ENCODE measurements around the gene IP6K3.

IP6K3 gene

DNA sequence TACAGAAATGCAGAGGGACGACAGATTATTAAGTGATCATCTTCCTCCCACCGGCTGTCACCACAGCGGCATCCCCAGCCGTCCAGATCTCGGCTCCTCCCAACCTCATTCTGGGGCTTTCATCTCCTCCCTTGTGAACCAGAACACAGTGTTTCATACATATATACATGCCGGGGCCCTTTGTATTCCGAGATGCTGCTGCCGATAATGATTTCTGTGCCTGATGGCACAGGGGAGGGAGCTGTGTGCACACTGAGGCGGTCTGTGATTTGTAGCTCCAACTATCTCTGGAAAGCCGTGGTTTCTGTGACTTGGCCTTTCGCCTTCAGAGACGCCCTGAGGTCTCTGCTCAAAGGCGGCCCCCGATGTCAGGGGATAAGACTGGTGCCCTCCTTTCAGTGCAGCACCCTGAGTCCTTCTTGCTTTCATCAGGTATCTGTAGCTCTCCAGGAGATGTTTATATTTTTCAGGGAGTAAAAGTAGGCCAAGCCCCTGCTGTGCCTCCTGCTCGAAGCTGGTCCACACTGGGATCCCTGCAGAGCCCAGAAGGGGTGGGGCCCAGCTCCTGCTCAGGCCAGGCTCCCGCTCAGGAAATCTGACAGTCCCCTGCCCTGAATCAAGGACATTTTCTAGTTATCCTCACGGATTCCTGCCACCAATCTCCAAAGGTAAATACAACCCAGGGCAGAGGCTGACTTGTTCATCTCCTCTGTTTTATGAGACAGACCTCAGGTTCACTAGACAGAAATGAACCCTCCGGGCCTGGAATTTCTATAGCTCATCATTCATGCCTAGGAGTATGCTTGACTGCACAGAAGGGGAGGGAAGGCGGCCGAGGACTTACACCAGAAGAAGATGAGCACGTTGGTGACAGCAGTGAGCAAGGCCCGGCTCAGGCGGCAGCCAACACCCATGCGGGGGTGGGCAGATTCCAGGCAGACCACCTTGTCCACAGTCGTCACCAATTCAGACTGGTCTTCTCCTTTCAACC, 31.0 kb upstream of the IP6K3 start:
- DNase-seq = no peak

GRCh38 chr6:33776764-33777163, 30.1 kb upstream of the IP6K3 start:
- DNase-seq = no peak

DNA sequence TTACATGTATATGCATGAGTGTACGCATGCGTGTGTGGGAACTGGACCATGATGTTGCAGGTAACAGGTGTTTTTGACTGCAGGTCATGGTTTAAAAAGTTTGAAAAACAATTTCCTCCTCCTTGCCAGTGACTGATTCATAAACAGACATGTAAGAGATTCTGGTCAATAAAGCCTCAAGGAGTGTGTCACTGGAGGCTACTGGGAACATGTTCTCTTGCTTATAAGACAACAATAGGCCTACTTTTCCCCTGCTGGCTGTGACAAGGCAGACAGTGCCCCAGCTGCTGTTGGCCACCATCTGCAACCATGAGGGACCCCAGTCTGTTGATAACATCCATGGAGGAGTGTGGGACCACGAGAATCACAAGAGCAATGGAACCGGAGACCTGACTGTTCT, 29.5 kb upstream of the IP6K3 start:
- DNase-seq = no peak

- DNase-seq = no peak
Measured at GRCh38 chr6:33774774-33775173, 28.1 kb upstream of the IP6K3 start.

GRCh38 chr6:33772902-33773472, 26.3 kb upstream of the IP6K3 start:
- DNase-seq = no peak

GRCh38 chr6:33772082-33772830, 25.6 kb upstream of the IP6K3 start:
- no peak for DNase-seq

DNA sequence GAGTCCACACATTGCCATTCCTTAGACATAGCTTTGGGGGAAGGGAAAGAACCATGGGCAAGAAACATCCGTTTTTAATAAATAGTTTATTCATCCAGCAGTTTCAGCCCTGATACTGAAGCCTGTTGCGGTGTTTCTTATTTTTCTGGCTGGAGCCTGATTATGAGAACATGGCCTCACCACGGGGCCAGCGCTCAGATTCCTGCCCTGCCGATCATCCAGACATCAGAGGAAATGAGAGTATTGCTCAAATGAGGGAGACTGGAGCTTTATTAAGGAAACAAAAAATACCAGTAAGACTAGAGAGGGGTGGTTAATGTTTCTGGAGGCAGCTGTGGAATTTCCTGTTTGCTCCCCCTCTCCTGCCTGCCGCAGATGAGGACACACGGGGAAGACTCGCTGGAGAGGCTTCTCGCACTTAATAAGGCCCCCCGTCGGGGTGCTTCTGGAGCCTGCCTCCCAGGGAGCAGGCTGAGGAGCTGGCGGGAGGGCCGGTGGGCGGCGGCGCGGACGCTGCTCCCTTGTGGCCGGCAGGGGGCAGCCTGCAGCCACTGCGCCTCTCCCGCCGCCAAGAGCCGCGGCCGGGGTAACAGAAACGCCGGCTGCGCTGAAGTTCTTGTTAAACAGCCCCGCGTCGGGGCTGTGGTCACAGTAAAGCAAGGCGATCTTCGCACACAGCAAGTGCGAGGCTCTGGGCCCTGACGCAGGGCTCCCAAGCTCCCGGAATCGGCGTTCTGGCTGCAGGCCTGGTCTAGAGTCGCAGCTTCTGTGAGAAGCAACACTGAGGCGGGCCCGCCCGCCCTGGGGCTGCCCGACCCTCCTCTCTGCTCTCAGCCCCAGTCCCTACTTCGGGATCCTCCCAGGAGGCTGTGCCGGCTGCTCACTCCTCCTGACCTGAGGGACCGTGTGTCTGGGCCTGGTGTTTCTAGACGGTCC, 24.7 kb upstream of the IP6K3 start:
- no peak for DNase-seq

GRCh38 chr6:33770833-33771145, 24.1 kb upstream of the IP6K3 start:
- no peak for DNase-seq

- DNase-seq = no peak
Measured at GRCh38 chr6:33770124-33770832, 23.6 kb upstream of the IP6K3 start.

- DNase-seq = no peak
Measured at GRCh38 chr6:33769248-33769821, 22.6 kb upstream of the IP6K3 start.

- DNase-seq = no peak
Measured at GRCh38 chr6:33768644-33769120, 22.0 kb upstream of the IP6K3 start.

- DNase-seq = no peak
Measured at GRCh38 chr6:33766921-33767907, 20.5 kb upstream of the IP6K3 start.

- no peak for DNase-seq
Measured at GRCh38 chr6:33765368-33765767, 18.7 kb upstream of the IP6K3 start.

DNA sequence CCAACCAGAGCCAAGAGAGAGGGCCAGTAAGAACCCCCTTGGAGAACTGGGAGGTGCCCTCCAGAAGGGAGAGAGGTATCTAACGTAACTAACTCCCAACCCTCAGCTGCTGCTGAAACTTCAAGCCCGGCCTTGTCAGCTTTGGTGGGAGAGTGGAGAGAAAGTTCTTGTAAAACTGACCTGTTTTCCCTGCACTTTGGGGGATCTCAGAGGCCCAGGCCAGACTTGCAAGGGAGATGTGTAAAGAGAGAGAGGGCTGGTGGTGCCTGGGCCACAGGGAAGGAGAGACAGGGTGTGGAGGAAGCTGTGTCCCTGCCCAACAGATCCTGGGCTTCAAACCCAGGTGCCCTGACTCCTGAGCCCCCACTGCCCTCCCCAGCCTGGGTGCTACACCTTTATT, 17.3 kb upstream of the IP6K3 start:
- DNase-seq = no peak

GRCh38 chr6:33763483-33763882, 16.8 kb upstream of the IP6K3 start:
- DNase-seq = no peak

DNA sequence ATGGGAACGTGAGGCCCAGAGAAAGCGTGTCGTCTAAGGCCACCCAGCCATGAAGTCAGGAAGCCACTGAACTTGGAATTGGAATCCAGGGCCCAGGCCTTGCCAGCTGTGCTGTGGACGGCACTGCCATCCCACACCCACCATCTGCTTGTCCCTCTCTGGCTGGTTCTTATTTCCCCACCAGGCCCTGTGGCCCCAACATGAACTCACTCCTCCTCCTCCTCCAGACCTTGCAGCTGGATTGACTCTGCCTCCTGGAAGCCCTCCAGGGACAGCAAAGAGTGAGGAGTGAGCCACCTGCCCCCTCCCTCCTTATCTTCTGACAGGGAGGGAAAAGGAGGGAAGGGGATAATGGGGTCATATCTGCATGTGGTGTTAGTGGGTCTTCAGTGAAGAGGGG, 16.0 kb upstream of the IP6K3 start:
- no peak for DNase-seq

- DNase-seq = no peak
Measured at GRCh38 chr6:33761922-33762629, 15.4 kb upstream of the IP6K3 start.

DNA sequence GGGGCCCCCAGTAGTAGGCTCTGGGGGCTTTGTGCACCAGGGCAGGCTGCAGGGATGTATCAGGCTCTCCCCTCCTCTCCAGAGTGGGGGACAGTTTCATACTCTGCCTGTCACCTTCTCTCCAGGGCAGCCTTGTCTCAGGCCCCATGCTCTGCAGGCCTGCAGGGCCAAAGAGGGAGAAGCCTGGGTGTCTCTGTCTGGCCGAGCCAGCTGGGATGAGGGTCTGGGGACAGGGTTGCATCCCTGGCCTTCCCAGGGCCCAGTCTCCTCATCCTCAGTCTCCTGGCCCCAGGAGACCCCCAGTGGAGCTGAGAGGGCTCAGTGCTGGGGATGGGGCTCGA, 14.8 kb upstream of the IP6K3 start:
- DNase-seq = no peak

- no peak for DNase-seq
Measured at GRCh38 chr6:33759887-33760629, 13.4 kb upstream of the IP6K3 start.

All from NCI-H2081 treated with DMSO at 0.1 percent for 48 hours (cell line).